Kasumi-1 (cell line): Measurements from ENCODE around the gene FNBP1L.

Experiments
- DNase-seq, 2 experiments: peaks; one replicate each; lab custom pipeline; 2025; lab: John Stamatoyannopoulos, UW

Gene FNBP1L

DNA sequence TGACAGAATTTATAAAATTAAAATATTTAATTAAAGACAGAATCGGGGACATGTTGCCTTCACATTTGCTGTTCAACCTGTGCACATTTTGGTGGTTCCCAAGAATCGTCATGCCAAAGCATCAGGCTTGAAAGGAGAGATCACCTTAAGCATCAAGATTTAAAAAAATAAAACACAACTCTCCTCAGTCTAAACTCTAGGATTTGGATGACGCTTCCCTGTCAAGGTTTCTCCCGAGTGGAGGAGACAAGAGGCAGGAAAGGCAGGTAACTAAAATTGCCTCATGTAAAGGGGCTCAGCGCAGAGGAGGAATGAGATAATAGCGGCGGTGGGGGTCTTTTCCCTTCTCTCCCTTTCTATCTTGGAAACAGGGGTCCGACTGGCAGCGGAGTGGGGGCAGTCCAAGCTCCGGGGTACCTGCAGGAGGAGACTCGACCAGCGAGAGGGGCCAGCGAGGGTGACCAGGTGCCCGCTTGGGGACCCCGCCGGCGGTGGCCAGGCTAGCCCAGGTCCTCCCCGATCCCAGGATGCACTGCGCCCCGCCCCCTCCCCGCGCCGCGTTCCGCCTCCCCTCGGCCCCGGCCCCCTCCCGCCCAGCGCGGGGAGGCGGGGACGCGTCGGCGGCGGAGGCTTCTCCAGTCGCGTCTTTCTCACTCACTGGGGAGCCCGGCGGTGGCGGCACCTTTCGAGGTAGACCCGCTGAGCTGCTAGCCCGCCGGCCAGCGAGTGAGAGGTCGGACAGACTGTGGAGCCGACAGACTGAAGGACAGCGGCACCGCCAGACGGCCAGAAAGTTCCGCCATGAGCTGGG is at the start of gene FNBP1L:
Gene FNBP1L (plus strand): TSS at position 638 of the 811 bp plus-strand sequence. CDS start 164 bp downstream, at position 802.
- peak; percentile 71 to 73 for DNase-seq

DNA sequence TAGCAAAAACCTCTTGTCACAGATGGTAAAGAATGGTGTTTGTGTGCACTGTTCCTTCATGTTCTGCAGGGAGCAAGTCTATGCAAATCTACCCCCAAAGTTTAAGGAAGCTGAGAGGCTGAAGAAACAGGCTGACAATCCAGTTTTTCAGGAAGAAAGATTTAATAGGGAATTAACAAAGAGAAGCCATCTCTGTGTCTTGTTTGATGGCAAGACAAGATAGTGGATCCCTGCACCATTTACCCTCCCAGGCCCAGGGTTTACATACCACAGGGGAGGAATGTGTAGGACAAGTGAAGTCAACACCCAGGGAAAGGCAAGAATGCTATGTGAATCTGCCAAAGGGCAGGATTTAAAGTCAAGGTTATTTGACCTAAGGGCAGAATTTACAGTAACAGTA is 48.1 kb upstream of the FNBP1L start:
- no peak for DNase-seq

- no peak for DNase-seq
These were observed 39.7 kb upstream of the FNBP1L start for GRCh38 chr1:93408203-93408602.

DNA sequence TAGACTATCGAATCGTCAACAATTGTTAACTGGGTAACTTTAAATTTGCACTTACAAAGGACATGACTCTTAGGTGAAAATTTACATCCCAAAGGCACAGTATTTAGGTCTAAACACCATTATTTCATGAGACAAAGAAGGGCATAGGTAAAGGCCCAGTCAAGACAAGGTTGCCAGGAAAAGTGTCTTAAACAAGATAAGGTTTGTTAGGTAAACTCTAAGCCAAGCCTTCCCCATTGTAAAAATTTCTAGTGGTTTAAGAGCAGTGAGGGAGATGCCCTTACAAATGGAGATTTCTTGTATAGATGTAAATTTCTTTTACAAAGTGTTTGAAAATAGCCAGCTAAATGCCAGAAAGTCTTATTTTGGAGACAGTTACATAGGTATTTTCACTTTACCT is 36.9 kb upstream of the FNBP1L start:
- no peak for DNase-seq

- DNase-seq, result peak; percentile 33 to 42
These were observed 33.2 kb upstream of the FNBP1L start for GRCh38 chr1:93414749-93415148.

DNA sequence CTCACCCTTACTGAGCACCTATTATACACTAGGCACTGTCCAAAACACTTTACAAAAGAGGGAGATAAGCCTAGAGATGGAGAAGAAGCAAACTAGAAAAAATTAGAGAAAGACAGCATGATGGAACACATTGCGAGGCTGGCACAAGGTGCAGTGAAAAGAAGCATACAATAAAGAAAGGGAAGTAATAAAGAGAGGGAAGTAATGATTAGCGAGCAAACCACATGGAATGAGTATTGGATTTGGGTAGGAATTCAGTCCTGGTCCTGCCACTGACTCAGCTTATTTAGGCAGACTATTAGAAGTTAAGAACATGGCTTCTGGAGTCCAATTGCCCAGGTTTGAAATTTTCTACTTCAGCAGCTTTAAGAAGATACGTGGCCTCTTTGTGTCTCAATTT is 32.6 kb upstream of the FNBP1L start:
- peak; percentile 7 to 18 for DNase-seq

DNA sequence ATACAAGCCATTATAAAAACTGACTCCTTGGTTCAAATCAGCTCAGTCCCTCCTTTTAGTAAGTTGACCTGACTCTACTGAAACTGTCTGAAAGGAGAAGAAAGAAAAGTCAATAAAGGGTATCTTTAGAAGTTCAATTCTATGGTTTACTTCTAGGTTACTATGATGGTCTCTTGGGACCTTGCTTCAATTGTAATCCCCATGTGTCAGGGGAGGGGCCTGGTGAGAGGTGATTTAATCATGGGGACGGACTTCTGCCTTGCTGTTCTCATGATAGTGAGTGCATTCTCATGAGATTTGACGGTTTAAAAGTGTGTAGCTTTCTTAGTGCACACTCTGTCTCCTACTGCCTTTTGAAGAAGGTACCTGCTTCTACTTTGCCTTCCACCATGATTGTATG is 31.7 kb upstream of the FNBP1L start:
- DNase-seq, result no peak

DNA sequence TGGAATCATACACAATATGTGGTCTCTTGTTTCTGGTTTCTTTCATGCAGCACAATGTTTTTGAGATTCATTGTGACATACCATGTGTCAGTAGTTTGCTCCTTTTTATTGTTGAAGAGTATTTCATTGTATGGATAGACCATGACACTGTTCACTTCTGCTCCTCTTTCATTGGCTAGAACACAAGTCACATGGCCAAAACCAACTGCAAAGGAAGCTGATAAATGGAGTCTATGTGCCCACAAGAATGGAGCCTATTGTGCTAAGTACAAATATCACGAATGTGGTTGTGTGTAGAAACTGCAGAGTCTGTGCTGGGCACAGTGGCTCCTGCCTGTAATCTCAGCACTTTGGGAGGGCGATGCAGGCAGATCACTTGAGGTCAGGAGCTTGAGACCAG is 28.6 kb upstream of the FNBP1L start:
- DNase-seq, result no peak

DNA sequence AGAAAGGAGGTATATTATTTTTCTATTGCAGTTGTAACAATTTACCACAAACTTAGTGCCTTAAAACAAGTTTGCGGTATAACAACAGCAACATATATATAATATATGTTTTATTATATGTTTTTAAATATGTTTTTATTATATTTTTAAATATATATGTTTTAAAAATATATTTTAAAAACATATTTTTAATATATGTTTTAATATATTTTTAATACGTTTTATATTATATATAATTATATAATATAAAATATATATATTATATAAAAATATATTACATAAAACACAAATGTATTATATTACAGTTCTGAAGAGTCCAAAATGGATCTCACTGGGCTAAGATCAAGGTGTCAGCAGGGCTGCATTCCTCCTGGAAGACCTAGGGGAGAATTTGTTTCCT is 27.5 kb upstream of the FNBP1L start:
- no peak for DNase-seq

DNA sequence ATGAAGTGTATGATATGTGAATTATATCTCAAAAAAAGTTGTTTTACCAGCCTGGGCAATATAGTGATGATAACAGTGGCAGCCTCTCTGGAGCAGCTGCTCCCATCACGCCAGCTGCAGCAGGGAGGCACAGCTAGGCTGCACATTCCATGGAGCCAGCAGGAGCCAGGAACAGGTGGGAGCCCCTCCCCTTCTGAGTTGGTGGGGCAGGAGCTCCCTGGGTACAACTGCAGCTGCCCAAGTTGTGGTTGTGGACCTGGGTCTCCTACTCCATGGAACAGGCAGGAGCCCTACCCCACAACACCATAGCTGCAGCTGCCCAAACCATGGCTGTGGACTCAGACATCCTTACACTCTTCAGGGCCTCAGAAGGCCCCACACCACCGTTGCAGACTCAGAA is 21.7 kb upstream of the FNBP1L start:
- no peak for DNase-seq

DNA sequence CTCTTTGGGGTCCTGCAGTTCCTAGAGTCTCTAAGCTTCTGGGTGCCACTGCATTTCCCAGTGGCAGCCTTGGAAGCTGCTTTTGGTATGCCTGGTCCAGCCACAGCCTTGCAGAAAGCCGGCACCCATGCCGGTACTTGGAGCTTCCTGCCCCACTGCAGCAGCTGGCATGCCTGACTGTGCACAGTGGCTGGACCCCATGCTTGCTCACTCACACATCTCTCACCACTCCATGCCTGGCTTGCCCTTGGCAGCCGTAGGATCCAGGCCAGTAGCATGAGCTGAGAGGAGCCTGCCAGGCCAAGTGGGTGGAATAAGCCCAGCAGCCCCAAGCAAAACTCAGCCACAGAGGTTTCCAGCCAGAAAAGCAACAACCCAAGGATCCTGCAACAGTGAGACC is 20.3 kb upstream of the FNBP1L start:
- no peak for DNase-seq

GRCh38 chr1:93433407-93433961 is 14.4 kb upstream of the FNBP1L start:
- no peak for DNase-seq

- no peak for DNase-seq
These were observed 13.8 kb upstream of the FNBP1L start for GRCh38 chr1:93434088-93434487.

GRCh38 chr1:93434987-93435386 is 12.9 kb upstream of the FNBP1L start:
- DNase-seq, result no peak

DNA sequence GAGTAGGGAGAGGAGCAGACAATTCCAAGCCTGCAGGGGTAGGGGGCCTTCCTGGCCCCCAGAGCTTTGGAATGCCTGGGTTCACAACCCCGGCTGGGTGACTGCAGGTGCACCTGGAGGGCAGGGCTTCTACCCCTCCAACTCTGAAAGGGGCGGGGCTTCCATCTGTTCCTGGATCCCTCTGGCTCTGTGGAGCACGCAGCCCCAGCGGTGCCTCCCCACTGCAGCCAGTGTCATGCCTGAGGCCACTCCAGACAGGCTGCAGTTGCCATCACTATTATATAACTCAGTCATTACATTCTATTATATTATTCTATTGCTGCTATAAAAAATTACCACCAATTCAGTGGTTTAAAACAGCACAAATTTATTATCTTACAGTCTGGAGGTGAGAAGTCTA is 12.5 kb upstream of the FNBP1L start:
- DNase-seq, result no peak

GRCh38 chr1:93436496-93436895 is 11.4 kb upstream of the FNBP1L start:
- no peak for DNase-seq

GRCh38 chr1:93437976-93438605 is 9.8 kb upstream of the FNBP1L start:
- peak; percentile 69 to 82 for DNase-seq

- no peak for DNase-seq
These were observed 9.2 kb upstream of the FNBP1L start for GRCh38 chr1:93438716-93439115.

- no peak for DNase-seq
These were observed 7.6 kb upstream of the FNBP1L start for GRCh38 chr1:93440272-93440671.

DNA sequence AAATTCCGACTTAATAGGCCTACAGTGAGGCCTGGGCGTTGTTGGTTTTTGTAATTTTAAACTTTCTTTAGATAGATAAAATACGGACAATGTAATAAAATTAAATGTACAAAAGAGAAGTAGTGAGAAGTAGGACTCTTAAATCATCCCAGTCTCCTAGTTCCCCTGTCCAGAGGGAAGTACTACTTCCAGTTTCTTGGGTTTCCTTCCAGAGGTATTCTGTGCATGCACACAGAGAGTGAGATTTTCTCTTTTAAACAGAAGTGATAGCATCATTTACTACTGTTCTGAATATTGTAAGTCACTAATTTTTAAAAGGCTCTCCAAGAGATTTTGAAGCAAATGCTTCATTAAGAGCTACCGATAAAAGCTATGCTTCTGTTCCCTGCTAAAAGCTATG is 7.2 kb upstream of the FNBP1L start:
- DNase-seq, result no peak

GRCh38 chr1:93441589-93441988 is 6.3 kb upstream of the FNBP1L start:
- no peak for DNase-seq

- no peak for DNase-seq
These were observed 5.8 kb upstream of the FNBP1L start for GRCh38 chr1:93442008-93442666.

GRCh38 chr1:93442741-93443140 is 5.2 kb upstream of the FNBP1L start:
- no peak for DNase-seq
